Stimulated activated CD4-positive, alpha-beta T cell treated with anti-CD3 and anti-CD28 coated beads, Interleukin-1b, Interleukin-23, amount 100 ng/mL, for 4 hours (primary cell): Measurements from ENCODE around the gene FOXP2.
"Not testable (repeated sequence)": the region's sequence is repeated elsewhere in the genome, so short reads cannot be mapped to it uniquely, and the experiment has no call there.

Experiments
- DNase-seq, 2 donors: peaks; one replicate each; pipeline ENCODE4 v3.0.0-alpha.2; 2020; ENCODE audit warnings: low read depth in 2 of 2

Gene FOXP2

DNA sequence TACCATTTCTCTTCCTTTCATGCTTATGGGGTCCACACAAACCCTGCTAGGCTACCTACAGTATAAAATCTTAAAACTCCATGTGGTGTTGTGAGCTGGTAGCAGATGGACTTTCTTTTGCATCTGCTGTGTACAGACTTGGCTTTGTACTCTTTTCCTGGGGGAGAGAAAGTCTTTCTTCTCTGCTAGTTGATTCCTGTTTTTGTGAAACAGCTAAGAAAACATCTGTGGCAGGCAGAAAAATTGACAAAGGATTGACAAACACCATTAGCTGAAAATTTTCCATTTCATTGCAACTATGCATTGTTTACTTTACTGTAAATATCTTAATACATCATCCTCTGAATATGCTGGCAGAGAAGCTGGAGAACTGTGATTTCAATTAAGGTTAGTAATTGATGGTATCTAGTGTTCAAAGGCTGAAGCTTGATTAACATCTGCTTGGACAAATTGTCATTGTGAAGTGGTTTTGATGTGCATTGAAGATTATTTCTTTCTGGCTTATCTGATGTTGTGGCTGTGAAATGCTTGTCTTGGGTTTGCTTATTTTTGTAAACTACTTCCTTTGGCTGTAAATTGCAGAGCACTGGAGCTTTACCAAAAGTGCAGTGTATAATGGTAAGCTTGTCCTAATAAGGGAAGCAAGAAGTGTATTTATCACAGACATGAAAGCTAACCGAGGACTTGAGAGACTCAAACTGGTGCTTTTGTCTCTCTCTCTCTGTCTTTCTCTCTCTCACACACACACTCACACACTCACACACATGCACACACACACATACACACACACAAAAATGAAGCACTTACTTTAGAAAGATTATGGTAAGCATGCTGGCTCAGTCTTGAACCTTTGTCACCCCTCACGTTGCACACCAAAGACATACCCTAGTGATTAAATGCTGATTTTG lies at the start of gene FOXP2:
Gene FOXP2, plus strand, starts transcription at position 660 of the 908 bp plus-strand sequence. CDS start 11,697 bp downstream, outside the sequence.
- DNase-seq: no peak

DNA sequence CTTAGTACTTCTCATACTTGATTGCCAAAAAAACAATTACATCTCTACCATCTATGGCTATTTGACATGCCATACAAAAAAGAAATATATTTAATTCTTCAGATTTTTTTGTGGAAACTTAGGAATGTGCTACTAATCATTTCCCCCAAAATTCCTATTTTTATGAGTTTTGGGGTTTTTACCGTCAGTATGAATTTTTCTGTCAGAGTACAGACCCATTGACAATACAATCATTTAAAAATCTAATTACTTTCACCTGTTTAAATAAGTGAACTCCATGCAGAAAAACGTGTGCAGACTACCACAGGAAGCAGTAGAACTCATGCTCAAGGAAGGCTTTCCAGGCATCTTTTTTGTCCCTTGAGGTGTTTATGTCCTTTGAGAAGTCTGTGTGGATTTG lies 48.8 kb upstream of the FOXP2 start:
- no peak for DNase-seq

DNA sequence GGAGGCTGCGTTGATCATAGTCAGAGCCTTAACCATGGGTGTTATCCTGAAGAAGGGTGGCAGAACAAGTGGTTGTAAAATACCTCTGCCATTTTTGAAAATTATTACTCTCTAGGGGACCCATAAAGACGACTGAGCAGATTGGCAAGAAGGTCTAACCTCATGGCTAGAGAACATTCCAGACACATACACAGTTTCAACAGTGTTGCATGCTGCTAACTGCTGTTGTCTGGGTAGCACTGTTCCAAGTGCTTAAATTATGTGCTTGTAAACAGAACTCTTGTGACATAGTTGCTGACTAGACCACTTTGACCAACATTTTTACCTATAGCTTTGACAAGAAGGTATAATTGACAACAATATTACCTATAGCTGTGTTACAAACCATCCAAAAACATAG lies 46.1 kb upstream of the FOXP2 start:
- DNase-seq: no peak

GRCh38 chr7:114369294-114369693 lies 45.3 kb upstream of the FOXP2 start:
- no peak for DNase-seq

DNA sequence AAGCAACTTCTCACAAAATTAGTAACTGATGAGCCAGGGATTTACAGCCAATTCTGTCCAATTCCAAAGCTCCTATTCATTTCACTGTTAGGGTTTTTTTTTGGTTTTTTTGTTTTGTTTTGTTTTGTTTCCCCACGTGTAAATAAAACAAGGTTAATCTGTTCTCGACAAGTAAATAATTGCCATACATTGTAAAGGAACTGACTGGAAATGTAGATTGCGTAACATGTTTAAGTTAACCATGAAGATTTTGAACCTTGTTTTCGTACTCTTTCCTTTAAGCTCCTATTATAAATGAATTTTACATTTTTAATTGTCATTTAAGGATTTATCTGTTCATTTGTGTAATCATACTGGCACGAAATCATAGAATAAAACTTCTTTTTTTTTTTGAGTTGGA lies 42.0 kb upstream of the FOXP2 start:
- DNase-seq: no peak

GRCh38 chr7:114375907-114376306 lies 38.7 kb upstream of the FOXP2 start:
- DNase-seq: no peak

GRCh38 chr7:114383946-114384345 lies 30.7 kb upstream of the FOXP2 start:
- not testable (repeated sequence) for DNase-seq

DNA sequence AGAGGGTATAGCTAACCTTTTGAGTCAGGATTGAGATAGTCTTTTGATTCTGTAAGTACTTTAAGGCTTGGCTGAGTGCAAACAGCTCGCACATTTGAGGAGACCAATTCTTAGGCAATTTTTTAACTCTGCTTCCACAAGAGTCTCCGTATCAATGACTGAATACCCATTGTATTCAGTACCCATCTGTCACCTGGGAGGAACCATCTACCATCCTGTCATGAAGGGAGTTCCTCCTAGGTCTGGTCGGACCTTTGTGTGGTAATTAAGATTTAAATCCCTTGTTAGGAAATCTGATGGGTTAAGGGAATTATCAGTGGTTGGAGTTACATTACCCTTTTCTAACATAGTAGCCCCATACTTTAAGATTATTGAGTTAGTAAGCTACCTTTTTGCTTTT lies 30.3 kb upstream of the FOXP2 start:
- not testable (repeated sequence) for DNase-seq

- DNase-seq: no peak
Observed at GRCh38 chr7:114388021-114388420, 26.6 kb upstream of the FOXP2 start.

- no peak for DNase-seq
Observed at GRCh38 chr7:114392686-114393085, 21.9 kb upstream of the FOXP2 start.

DNA sequence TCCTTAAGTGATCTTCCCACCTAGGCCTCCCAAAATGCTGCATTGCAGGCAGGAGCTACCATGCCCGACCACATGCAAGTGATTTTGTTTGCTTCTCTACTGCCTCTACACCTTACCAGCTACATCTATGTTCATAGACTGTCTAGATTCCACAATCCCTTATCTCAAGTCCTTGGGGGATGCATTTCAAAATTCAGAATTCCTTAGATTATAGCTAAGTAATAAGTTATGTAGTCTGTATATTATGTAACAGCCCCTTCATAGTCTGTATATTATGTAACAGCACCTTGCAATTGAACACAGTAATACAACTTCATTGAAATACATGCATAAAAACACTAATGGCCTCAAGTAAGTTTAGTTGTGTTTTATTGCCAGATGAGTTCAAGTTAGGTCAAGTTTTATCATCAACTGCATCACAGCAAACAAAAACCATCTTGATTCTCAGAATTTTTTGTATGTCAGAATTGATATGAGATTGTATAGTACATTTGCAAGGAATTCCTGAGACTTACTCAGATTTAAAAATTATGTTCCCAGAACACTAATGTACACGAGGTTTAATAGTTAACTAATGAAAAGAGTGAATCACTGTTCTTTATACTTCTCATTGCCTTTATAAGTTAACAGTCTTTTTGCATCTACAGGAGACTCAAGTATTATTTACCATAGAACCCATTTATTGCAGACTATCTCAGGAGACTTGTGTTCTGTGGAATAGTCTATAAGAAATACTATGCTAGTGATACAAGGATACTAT lies 11.6 kb upstream of the FOXP2 start:
- no peak for DNase-seq

DNA sequence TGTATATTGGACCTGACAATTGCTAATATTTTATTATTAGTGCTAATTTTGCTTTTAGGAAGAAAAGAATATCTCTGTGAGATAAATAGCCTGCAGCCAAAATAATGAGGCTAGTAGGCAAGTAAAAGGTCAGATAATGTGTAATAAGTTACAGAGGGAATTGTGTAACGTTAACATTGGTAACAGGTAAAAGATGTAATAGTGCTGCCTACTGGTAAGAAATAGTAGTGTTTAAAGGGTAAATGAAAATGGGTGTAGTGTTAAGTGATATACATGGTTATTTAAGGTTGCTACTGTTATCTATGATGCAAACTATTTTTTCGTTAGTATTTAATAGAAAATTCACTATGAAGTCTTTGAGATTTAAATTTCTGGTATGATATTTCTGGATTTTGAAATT lies 9.2 kb upstream of the FOXP2 start:
- no peak for DNase-seq

DNA sequence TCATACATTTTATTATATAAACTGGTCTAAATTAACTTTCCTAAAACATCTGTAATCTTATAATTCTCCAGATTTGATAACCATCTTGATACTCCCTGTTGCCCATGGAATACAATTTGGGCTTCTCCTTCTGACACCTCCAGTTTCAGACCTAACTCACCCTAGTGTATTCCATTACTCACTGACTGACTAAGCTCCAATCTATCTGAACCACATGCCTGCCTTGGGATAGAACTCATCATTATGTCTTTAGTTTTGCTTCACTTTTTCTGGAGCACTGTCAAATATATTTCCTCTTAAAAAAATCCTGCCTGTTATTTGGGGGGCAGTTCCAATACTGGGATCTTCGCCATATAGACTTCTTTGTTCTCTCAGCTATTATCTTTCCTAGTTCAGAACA lies 4.9 kb upstream of the FOXP2 start:
- DNase-seq: no peak

DNA sequence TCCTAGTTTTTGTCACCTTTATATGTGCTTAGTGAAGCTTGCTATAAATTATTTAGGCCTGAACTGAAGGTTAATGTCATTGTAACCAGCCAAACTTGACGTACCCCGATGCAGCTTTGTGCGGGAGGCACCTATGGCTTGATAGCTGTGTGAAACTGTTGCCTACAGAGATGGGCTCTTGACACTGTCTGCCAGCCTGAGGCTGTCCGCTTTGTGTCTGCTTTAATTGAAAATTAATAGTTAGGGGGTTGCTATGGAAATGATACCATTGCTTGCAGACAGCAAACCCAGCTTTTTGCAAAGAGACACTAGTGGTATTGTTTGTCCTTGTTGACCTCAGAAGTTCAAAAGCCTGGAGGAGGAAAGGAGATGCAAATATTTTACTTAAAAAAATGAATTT lies 2.1 kb upstream of the FOXP2 start:
- no peak for DNase-seq

GRCh38 chr7:114413761-114414155 lies 857 bp upstream of the FOXP2 start:
- no peak for DNase-seq

- DNase-seq: no peak
Observed at GRCh38 chr7:114415064-114415989, 712 bp downstream of the FOXP2 start.

- DNase-seq: no peak
Observed at GRCh38 chr7:114416129-114416990, 1.7 kb downstream of the FOXP2 start.

GRCh38 chr7:114417290-114417689 lies 2.7 kb downstream of the FOXP2 start:
- DNase-seq: no peak

DNA sequence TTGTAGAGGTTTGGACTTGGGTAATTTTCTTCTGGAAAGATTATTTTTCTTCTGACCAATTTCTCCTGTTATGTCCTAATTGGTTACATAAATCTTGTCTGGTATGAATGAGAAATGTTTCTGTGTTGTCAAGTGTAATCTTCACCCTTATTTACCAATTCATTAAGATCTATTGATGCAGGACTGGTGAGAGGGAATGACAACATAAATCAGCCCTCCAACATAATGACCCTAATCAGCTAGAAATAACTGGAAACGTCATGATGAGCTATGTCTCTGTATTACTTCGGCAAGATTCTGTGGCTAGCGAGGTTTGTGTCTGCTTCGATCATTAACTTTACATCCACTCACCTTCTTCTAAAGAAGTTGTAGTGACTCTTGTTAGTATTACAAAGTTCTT lies 3.5 kb downstream of the FOXP2 start:
- DNase-seq: no peak

DNA sequence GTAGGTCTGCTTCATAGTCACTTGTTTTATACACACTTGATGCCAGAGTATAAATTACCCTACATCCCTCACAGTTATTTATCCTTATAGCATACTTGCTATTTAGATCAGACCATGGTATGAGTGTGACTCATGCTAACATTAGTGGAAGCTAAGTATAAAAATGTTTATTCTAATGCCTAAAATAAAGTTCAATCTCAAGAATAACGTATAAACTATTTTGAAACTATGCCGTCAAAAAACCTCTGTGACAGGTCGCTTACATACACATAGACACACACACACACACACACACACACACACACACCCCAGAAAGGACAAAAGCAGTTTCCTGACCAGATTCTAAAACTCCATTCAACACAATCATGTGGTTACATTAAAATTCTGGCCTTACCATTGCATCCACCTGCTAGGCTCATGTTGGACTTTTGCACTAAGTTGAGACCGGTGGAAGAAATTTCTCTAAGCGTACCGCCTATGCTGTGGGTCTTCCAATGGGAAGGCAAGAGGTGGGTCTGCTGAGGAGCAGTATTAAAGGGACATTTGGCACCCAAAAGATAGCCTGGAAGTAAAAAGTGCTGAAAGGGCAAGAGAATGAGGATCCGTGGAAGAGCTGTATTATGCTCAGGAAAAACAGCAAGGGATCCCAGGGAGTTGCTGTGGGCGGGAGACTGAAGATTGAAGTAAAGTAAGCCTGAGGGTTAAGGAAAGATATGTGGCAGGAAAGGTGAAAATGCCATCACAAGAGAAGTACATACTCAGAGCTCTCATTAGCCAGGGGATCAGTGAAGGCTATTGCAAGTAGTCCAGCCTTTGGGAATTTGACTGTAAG lies 5.0 kb downstream of the FOXP2 start:
- no peak for DNase-seq
